ENCODE data around the gene ZFR2.

- TF ChIP-seq CTCF (IDR thresholded peaks at IDR 0.05; ENCODE audit: low read depth, low read length, poor library complexity, severe bottlenecking), result no peak
- TF ChIP-seq EZH2phosphoT487 (IDR thresholded peaks at IDR 0.05; ENCODE audit: borderline replicate concordance, low read length), result no peak
These were observed 64.9 kb downstream of the ZFR2 start for GRCh38 chr19:3803986-3804385.
